ENCODE data around the gene RPL19.

Gene RPL19

DNA sequence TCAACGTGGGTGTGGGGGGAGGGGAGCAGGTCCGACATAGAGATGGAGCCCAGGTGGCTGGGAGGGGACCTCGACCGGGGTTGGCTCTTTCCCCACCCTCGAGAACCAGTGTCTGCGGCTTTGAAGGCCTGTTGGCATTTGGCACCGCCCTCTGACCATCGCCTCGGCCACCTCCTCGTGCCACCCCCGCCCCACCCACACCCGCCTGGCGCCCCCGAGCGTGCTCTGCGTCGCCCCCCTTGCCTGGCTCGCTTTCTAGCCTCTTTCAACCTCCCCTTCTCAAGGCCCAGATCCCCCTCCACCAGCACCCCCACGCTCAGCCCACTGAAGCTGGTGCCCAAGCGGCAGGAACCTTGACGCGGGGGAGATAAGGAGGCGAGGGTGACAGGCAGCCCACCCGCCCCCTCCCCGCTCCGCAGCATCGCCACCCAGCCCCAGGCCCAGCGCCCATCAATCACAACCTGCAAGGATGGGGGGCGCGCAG is 3.2 kb upstream of the RPL19 start:
- no peak for DNase-seq (ENCODE audit: low spot score)

DNA sequence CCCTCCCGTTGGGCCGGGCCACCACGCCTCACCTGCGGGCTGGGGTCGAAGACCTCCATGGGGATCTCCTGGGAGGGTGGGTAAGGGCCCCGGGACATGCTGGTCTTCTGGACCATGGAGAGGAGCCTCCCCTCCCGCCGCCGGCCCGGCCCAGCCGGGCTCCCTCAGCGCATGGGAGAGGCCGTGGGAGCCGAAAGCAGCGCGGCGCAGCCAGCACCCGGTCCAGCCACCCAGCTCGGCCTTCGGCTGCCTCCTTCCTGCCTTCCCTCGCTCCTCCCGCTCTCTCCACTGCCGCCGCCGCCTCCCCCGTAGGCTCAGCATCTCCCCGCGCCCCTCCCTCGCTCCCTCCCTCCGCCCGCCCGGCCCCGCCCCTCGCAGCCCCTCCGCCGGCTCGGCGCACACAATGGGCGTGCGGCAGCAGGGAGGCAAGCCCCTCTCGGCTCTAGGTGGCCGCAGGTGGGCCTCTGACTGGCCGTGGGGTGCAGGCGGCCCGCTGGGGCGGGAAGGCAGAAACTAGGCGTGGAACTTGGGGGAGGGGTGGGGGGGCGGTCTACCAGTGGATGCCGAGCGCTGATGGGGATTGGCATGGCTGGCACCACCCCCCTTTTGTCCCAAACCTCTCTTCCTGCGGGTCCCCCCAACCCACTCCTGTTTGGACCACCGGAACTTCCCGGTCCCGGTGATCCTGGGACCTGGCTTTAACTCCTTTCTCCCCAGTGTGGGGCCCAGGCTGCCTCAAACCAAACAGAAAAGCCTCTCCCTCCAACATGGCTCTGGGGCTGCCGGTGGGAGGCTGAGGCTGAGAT is 2.5 kb upstream of the RPL19 start, which contains the start of gene CACNB1:
Gene CACNB1, minus strand, starts transcription at position 290 of the 806 bp plus-strand sequence. Its CDS starts 174 bp downstream, at position 116.
- peak; percentile 85 for DNase-seq (ENCODE audit: low spot score)

DNA sequence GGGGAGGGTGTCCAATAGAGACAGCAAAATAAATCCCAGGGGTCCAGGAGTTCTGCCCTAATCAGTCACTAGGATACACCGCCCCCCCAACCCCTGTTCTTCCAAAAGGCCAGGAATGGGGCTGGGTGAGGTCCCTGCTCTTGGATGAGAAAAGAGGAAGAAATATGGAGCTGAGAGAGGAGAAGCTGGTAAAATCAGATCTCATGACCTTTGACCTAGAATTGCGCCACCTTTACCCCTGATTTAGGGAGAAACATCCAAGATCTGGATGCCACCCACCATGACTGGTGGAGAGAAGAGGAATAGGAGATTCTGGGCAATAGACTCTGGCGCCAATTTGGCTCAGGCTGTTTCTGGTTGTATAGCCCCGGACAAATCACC is 1.9 kb upstream of the RPL19 start:
- no peak for DNase-seq (ENCODE audit: low spot score)

DNA sequence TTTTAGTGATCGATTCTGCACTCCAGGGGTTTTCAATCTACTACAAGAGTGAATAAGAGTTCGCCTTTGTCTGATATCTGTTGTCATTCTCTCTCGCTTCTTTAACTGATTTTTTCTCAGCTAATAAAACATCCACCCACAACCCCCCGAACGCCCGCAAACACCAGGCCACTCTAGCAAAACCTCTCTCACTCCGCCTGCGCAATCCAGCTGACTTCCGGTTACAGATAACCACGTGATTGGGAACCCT is 338 bp upstream of the RPL19 start:
- DNase-seq (ENCODE audit: low spot score): peak; percentile 96

DNA sequence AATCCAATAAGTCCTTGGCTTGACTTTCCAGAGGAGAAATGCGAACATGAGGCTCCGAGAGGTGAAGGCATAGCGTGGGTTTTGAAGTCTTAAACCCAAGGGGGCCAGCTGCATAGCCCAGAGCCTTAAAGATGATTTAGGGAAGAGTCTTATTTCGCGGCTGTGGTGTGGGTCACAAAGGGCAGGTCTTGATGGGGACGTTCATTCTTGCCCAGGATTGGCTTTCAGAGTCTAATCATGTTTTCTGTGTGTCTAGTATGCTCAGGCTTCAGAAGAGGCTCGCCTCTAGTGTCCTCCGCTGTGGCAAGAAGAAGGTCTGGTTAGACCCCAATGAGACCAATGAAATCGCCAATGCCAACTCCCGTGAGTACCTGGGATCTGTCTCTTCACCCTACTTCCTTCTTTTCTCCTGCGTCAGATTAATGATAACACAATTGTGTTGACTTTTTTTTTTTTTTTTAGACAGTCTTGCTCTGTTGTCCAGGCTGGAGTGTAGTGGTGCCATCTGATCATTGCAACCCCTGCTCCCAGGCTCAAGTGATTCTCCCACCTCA is 951 bp downstream of the RPL19 start:
- DNase-seq (ENCODE audit: low spot score): no peak

DNA sequence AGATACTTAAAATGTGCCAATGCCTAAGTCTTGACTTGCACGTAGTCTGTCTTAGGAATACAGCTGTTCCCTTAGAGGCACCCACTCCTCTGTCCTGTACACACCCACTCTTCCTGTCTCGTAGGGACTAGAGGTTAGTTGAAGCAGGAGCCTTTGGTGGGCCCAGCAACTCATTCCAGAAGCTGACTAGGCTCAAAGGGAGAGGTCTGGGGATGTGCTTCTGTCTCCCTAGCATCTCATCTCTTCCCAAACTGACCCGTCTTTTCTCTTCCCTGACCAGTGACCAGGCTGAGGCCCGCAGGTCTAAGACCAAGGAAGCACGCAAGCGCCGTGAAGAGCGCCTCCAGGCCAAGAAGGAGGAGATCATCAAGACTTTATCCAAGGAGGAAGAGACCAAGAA is 4.2 kb downstream of the RPL19 start:
- DNase-seq (ENCODE audit: low spot score): no peak

DNA sequence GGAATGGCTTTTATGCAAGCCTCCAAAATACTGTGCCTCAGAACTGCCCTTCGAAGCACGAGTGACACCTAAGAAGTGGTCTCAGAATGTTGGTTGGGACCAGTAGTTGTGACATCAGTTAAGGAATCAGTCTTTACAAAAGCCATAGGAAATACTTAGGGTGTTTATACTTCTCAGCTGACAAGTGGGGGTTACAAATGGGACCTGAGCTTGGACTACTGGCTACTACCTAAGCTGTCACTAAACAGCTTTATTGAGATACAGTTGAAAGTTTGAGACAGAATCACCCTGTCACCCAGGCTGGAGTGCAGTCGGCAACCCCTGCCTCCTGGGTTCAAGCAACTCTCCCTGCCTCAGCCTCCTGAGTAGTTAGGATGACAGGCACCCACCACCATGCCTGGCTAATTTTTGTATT is 5.0 kb downstream of the RPL19 start:
- no peak for DNase-seq (ENCODE audit: low spot score)

DNA sequence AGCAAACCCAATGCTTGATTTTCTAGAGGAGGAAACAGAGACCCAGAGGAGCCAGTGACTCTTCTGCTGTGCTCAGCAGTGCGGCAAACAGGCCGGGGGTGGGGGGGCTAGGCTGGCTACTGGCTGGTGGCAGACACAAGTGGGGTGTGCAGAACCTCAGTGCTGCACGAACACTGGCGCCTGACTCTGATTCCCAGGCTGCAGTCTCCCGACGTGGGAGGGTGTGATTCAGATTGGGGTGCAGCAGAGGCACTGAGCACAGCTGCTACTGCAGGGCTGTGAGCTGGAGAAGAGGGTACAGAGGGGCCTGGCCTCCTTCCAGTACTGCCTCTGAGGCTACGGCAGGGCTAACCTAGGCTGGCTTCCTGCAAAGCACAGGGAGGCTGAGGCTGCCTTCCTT is 8.1 kb downstream of the RPL19 start:
- DNase-seq (ENCODE audit: low spot score): no peak

DNA sequence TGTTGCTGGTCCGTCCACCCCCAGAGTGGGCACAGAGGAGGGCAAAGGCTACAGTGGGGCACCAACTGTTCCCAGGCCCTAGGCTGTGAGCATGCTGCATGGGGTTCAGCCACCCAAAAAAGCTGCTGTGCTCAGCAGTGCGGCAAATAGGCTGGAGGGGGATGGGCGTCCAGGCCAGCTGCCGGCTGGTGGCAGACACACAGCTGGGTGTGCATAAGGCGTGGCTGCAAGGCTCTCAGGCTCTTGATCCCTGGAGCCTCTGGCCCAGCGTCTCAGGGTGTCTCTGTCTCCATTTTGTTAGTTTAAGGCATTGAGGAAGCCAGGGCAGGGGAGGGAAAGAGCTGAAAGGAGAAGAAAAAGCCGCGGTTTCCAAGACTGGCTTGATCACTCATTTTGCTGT is 8.8 kb downstream of the RPL19 start:
- DNase-seq (ENCODE audit: low spot score): no peak

DNA sequence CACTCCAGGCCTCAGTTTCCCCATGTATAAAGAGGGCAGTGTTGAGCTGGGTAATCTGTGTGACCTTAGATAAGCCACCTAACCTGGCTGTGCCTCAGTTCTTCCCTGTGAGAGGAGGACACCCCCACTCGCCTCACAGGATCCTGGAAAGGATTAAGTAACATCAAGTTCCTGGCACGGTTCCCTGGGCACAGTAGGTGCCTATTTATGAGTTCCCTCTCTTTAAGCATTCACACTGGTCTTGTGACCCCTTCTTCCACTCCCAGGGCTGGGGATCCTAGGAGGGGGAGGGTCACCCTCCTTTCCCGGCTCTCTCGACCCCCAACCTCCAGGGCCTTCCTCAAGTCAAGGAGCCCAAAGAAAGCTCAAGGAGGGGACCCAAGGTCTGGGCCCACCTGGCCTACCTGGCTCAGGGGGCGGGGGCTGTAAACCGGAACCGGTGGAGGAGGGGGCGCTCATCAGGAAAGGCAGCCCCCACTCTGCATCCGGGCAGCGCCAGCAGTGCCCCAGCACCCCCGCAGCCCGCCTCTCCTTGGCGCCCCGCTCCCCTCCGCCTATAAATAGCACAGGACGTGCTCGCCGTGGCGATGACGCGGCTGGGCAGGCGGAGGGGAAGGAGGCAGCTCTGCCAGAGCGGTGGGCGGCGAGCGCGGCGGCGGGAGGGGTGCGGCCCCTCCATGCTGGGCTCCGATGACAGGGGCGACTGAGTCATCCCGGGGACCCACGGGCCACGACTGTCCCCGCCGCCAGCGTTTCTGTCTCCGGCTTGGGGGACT is 9.4 kb downstream of the RPL19 start:
- no peak for DNase-seq (ENCODE audit: low spot score)

DNA sequence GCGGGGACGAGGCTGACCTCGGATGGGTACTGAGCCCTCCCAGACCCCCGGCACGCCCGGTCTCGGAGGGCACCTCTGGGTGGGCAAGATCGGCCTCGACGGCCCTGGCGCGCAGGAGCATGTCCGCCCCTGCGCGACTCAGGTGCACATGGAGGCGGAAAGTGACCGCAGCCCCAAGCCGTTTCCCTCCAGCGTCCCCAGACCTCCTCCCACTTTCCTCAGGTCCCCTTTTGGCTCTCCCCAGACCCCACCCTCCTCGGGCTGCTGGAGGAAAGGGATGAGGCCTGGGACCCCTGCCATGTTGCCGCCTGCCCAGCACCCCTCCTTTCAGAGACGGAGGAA is 10.0 kb downstream of the RPL19 start:
- DNase-seq (ENCODE audit: low spot score): no peak

DNA sequence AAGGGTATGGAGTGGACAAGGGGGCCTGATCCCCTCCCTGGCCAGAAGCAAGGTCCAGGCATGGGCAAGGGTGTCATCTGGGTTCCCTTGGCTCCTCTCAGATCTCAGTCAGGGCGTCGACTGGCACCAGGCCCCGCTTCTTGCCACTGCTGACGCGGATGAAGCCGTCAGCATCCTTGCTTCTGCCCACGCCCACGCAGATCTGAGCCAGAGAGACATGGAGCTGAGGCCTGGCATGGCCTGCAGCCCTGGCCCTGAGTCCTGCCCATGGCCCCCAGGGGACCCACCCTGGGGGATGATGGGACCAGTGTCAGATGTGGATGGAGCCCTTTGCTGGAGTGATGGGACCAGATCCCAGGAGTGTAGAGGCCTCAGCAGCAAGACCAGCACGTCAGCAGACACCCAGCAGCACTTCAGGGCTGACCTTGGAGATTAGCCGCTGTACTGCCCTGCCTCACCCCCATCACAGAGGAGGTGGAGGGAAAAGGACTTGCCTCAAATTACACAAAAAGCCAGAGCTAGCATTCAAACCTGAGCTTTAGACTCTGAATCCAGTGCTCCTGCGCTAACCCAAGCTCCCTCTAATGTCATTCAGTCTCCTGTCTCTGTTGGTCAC is 12.2 kb downstream of the RPL19 start:
- DNase-seq (ENCODE audit: low spot score): no peak

DNA sequence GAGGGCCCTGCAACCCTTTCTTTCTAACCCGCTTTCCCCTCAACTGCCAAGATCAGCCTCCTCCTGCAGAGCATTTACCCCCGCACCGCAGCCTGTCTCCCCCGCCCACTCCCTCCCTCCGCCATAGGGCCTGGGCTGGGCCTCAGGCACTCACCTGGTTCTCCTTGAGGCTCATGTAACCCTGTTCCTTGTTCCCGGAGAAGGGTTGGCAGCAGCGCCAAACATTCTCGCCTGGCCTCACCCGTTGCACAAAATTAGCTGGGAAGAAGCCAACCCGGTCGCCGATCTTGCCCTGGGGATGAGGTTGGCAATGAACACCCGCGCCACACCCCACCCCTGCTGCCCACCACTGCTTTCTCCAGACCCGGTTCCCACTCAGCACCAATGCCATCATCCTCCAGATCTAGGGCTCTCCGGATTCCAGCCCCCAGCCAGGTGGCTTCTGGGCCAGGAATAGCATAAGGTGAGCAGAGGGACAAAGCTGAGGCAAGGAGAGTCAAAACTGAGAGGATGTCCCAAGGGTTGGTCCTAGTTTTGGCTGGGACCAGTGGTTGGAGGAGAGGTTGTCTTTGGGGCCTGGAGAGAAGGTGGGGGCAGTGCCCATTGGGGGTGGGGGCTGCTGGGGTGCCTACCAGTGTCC is 12.9 kb downstream of the RPL19 start:
- DNase-seq (ENCODE audit: low spot score): no peak

DNA sequence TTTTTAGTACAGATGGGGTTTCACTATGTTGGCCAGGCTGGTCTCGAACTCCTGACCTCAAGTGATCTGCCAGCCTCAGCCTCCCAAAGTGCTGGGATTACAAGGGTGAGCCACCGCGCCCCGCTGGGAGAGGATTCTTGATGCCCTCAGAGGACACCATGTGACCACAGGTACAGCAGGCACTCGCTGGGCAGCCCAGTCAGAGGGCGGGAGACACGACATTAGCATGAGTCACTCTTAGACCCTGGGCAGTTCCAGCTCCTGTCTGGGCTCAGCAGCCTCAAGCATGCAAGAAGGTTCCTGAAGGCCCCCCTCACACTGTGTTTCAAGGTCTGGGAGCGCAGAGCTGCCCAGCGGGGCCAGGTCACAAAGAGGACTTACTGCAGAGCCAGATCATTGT is 13.8 kb downstream of the RPL19 start:
- DNase-seq (ENCODE audit: low spot score): no peak

DNA sequence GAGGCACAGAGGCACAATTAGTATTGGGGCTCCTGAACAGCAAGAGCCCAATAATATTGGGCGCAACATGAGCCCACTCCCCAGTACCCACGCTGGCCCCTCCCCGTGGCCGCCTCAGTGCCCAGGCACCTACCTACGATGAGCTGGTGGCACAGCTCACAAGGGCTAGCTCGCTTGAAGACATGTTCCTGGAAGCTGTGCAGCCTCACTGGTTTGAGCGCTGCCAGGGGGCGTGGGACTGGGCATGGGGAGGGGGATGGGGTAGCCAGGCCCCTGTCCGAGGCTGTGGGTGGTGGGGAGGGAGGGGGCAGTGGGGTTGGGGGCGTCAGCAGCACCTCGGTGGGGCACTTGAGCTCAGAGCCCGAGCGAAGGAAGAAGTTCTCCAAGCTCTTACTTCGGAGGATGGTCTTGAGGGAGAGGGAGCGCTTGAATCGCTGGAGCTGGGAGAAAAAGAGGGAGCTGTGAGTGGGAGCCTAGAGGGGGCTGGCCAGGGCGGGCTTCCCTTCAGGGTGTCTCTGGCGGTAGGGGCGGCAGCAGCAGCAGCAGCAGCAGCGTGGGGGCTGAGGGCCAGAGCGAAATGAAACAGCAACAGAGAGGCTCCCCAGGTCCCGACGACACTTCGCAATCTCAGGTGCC is 17.8 kb downstream of the RPL19 start:
- no peak for DNase-seq (ENCODE audit: low spot score)

DNA sequence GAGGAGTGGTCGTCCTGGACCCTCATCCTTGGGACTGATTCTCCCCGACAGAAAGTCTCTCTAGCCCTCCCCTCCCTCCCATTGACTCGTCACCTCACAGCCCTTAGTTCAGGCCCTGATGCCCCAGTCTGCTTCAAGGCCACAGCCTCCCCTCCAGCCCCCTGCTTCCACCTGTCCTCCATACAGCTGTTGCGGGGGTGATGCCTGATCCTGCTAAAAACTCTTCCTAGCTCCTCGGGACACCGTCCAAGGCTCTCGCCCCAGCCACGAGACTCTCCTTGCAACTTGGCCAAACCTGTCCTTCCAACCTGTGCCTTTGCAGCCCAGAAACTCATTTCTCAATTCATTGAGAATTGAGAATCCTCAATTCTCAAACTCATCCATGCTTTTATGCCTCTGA is 18.8 kb downstream of the RPL19 start:
- no peak for DNase-seq (ENCODE audit: low spot score)

DNA sequence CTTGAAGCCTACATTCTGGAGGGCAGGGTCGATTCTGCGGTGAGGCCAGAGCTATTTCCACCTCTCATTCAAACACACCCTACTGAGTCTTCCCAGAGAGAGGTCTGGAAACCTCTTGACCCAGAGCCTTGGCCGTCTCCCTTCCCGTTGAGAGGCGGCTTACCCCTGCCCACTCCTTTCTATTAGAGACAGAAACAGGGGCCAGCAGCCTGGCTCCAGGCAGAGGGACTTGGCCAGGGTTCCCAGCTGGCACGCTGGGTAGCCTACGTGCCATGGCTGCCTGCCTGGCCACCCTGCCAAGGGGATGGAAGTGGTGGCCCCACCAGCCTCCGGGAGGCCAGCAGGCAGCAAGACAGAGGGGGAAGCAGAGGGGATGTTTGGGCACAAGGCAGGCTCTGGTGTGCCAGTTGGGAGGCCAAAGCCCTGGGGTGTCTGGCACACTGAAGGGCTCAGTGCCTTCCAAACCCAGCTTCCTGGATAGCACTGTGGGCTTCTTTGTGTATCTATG is 19.6 kb downstream of the RPL19 start:
- DNase-seq (ENCODE audit: low spot score): no peak

DNA sequence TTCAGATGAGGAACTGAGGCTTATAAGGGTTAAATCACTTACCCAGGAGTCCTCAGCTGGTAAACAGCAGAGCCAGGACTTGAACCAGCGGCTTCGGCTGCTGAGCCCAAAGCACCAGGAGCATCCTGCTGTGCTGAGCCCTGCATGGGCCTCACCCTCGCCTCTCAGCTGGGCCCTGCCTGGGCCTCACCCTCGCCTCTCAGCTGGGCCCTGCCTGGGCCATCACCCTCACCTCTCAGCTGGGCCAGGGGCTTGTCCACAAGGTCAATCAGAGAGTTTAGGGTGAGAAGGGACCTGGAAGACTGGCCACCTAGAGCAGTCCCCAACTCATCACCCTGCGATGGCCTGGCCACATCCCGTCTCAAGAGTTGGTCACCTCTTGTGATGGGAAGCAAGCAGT is 21.5 kb downstream of the RPL19 start:
- DNase-seq (ENCODE audit: low spot score): no peak

DNA sequence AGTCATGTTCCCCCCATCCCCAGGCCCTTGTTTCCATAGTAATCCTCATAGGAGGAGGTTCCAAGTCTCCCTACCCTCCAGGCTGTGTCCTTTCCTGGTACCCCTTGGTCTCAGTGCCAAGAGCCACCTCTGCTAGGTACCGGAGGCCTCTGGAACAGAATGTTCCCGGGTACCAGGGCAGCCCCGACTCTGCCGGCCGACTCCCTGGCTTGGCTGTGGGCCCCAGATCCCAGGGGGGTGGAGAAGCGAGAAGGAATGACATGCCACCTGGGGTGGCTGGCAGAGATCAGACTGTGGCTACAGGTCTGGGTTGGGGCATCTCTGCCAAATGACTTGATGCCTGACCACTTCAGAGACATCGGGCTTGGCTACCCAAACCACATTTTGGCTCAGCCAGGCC is 22.1 kb downstream of the RPL19 start:
- no peak for DNase-seq (ENCODE audit: low spot score)

DNA sequence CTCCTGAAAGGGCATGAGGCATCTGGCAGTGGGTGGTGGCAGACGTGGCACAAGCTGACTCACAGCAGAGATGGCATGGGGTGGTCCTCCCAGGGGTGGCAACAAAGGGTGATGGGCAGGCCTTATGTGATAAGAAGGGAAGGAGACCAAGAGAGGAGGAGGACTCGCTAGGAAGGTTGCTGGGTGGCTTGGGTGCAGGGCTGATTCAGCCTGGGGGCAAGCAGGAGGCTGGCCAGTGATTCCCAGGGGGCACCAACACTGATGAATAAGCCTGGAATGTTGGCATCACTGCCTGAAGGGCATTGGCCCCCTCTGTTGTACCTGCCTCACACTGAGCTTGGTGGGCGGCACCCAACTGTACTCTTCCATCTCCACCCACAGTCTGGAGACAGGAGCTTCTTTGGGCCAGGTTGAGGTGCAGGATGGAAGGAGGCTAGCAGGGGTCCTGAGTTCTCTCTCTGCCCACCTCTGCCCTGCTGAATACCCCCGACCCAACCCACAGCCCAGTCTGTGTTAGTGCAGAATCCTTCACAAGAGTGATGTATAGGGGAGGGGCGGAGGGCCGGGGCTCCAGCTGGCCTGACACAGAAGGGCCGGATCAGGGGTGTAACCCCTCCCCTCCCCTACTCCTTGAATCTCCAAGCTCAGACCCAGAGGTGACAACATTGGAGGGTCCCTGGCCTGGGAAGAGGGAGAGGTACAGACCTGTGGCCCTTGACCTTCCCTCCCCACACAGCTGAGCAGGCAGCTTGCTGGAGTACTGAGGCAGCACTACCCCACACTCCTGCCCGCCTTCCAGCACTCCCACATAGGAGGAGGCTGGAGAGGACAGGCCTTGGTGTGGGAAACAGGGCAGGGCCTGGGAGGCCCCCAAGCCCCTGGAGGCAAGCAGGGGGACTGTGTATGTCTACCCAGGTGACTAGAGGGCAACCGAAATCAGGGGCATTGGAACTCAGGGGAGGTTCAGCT is 23.1 kb downstream of the RPL19 start:
- DNase-seq (ENCODE audit: low spot score): no peak

All from SK-N-DZ (cell line).